CD4-positive, alpha-beta T cell treated with Interleukin-17A for 1 hour (primary cell): ENCODE results near the gene IFNA1.
"Not testable (repeated sequence)": the region's sequence is repeated elsewhere in the genome, so short reads cannot be mapped to it uniquely, and the experiment has no call there.

ENCODE experiments used
- DNase-seq: peaks from one replicate; pipeline ENCODE4 v3.0.0-alpha.2; 2020

The IFNA1 gene

GRCh38 chr9:21449312-21449711 is 9.1 kb downstream of the IFNA1 start:
- DNase-seq: not testable (repeated sequence)

GRCh38 chr9:21450733-21451394 is 10.6 kb downstream of the IFNA1 start:
- DNase-seq: no peak

GRCh38 chr9:21452681-21453080 is 12.4 kb downstream of the IFNA1 start:
- DNase-seq: no peak

- DNase-seq: no peak
These were observed 13.9 kb downstream of the IFNA1 start for GRCh38 chr9:21454149-21454548.

- peak; percentile 50 for DNase-seq
These were observed 15.1 kb downstream of the IFNA1 start for GRCh38 chr9:21455320-21455719.

GRCh38 chr9:21461377-21461776 is 21.1 kb downstream of the IFNA1 start:
- no peak for DNase-seq

- no peak for DNase-seq
These were observed 24.9 kb downstream of the IFNA1 start for GRCh38 chr9:21465138-21465537.

GRCh38 chr9:21465859-21466518 is 25.8 kb downstream of the IFNA1 start:
- DNase-seq: peak; percentile 71

GRCh38 chr9:21470126-21470525 is 29.9 kb downstream of the IFNA1 start:
- DNase-seq: no peak

- no peak for DNase-seq
These were observed 33.0 kb downstream of the IFNA1 start for GRCh38 chr9:21473236-21473635.

- DNase-seq: no peak
These were observed 37.2 kb downstream of the IFNA1 start for GRCh38 chr9:21477466-21477865.

GRCh38 chr9:21479152-21479702 is 39.0 kb downstream of the IFNA1 start:
- DNase-seq: no peak

- no peak for DNase-seq
These were observed 41.3 kb downstream of the IFNA1 start for GRCh38 chr9:21481470-21482056.

GRCh38 chr9:21482213-21482612 is 42.0 kb downstream of the IFNA1 start, which contains the start of gene IFNE:
Gene IFNE, minus strand, starts transcription at chr9:21482313. Its CDS starts 619 bp downstream, at chr9:21481694.
- DNase-seq: no peak
